BJ (cell line): ENCODE data around the gene IMP3. TPM values are rescaled to one million over a fixed set of nuclear protein-coding genes. Genes with fewer than 3 reads are reported as not detected.

ENCODE experiments used
- CTCF ChIA-PET: fragments of 350-600 bp; formaldehyde crosslinking; extraction: SDS; loops from one replicate; lab custom pipeline; 2021; ENCODE audit warnings: antibody characterized with exemption, inconsistent platforms; lab: Yijun Ruan, JAX
- POLR2A ChIA-PET: fragments of 300-600 bp; sonication (Branson Sonifier 250); formaldehyde crosslinking; extraction: SDS; loops from one replicate; lab custom pipeline; 2021; ENCODE audit warnings: antibody characterized with exemption; lab: Charles Lee
- DNase-seq: peaks from one replicate; pipeline ENCODE4 v3.0.0-alpha.2; 2011; ENCODE audit warnings: low read depth
- H3K27me3 ChIP-seq: 2 replicates; pipeline ENCODE4 v1.6.0; 2011; ENCODE audit warnings: low read length; ENCODE audit not compliant: control insufficient read depth, insufficient read depth
- H3K36me3 ChIP-seq: 2 replicates; pipeline ENCODE4 v1.5.1; 2011; ENCODE audit warnings: low read length; ENCODE audit not compliant: control insufficient read depth, insufficient read depth
- H3K4me3 ChIP-seq: 2 replicates; pipeline ENCODE4 v1.5.1; 2011; ENCODE audit warnings: low read depth, mild to moderate bottlenecking, control low read depth, low read length
- polyA plus RNA-seq: library from polyadenylated mRNA; depleted of rRNA; stranded (reverse); fragments of >200 nt; gene quantifications from 2 replicates; pipeline ENCODE4 v1.2.3, GENCODE V29; 2011
- TF ChIP-seq, protein P1 (sequence below): IDR thresholded peaks from 2 replicates; pipeline ENCODE4 v1.5.1; 2011; ENCODE audit warnings: low read depth, mild to moderate bottlenecking, control low read depth, inconsistent platforms, low read length, moderate library complexity; ENCODE audit not compliant: insufficient read depth

The IMP3 gene
- polyA plus RNA-seq, 1 experiment: 37.6 TPM

DNA sequence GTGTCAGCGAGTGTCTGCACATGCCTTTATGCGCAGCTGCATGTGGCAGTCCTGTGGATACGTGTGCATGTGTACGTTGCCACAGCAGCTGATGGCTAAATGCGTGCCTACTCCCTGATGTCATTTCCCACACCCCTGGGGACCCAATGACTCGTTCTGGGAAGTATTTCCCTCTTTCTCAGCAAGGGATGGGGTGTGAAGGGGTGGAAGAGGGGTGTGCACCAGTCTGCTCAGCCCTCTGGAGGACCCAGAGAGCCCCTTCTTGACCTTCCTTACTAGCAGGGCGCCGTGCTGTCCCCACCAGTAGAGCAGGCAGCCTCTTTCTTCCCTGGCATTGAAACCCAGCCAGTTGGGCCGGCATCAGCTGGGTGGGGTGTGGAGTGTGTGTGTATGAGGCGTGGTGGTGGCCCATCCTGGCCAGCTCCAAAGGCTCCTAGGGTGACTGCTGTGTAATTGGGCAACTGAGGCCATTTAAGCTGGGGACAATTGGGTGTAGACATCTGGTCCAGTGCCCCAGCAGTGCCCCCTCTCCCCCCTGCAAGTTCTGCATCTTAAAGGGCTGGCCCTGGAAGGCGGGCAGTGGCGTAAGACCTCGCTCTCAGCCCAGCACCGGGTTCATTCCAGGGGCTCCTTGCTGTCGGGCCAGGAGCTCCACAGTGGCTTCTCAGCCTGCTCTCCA lies 26.9 kb upstream of the IMP3 start:
- Histone ChIP-seq H3K4me3 (no peak overlapping the region), H3K36me3 (peaks cover 3% of the 10 kb centered on the region), H3K27me3 (no peaks in the 10 kb centered on the region)
- CTCF ChIA-PET: interaction anchor here (0.8 to 3.4 kb wide), 5 partner anchors 13 to 158 kb away, joined by 3 to 10 read pairs (median 3); partner anchors contain the start of genes IMP3 and SNX33
- DNase-seq: peak; percentile 98
- TF ChIP-seq, protein P1, sequence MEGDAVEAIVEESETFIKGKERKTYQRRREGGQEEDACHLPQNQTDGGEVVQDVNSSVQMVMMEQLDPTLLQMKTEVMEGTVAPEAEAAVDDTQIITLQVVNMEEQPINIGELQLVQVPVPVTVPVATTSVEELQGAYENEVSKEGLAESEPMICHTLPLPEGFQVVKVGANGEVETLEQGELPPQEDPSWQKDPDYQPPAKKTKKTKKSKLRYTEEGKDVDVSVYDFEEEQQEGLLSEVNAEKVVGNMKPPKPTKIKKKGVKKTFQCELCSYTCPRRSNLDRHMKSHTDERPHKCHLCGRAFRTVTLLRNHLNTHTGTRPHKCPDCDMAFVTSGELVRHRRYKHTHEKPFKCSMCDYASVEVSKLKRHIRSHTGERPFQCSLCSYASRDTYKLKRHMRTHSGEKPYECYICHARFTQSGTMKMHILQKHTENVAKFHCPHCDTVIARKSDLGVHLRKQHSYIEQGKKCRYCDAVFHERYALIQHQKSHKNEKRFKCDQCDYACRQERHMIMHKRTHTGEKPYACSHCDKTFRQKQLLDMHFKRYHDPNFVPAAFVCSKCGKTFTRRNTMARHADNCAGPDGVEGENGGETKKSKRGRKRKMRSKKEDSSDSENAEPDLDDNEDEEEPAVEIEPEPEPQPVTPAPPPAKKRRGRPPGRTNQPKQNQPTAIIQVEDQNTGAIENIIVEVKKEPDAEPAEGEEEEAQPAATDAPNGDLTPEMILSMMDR: no peak
- POLR2A ChIA-PET: interaction anchor here (0.5 kb wide), 1 partner anchor 20 kb away, joined by 3 read pairs; no protein-coding TSS in a partner anchor

DNA sequence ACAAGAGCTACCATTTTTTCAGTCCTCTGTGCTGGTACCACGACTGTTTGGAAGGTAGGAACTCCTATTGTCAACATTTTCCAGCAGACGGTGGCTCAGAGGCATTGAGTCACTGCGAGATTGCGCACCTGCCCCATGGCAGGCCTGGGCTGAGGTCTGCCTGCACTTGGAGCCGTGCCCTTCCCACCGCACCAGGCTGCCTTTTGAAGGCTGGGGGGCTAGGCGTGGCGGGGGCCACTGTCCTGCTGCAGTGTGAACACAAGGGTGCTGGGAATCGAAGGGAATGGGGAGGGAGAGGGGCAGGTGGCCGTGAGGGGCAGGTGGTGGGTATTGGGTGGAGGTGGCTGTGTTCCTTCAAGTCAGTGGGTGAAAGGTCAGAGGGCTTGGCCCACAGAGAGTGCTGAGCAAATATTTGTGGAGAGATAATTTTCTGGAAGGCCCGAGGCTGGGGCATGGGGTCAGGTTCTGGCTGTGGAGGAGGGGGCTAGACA lies 24.0 kb upstream of the IMP3 start:
- H3K27me3 ChIP-seq: no peaks in the 10 kb centered on the region
- no peak overlapping the region for H3K4me3 ChIP-seq
- TF ChIP-seq, protein P1: no peak
- POLR2A ChIA-PET: no interaction called here
- peaks cover 5% of the 10 kb centered on the region for H3K36me3 ChIP-seq
- DNase-seq: no peak
- CTCF ChIA-PET: no interaction called here

DNA sequence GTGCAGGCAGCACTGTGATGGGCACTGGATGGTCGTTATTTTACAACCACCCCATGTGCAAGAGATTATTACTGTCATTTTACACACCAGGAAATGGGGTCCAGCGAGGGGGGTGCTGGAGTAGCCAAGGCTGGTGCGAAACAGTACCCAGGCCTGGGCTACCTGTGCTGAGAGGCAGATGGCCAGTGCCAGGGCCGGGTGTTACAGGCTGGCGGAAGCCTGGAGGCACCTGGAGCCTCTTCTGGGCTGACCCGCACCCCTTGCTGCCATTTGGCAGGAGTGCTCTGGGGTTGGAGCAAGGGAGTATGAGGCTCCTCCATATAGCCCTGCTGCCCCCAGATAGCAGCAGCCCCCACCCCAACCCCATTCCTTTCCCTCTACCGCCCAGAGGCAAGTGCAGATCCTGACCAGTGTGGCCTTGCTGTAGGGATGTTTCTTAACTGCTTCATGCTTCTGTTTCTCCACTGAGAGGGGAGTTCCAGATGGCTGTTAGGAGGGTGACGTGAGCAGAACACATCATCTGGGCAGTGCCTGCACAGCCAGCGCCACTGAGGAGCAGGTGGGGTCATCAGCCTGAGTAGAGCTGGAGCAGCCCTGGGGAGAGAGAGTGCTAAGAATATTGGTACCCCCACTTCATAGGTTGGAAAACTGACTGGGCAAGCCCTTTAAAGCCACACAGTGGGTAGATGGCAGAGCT lies 22.9 kb upstream of the IMP3 start:
- peaks cover 8% of the 10 kb centered on the region for H3K36me3 ChIP-seq
- H3K27me3 ChIP-seq: no peaks in the 10 kb centered on the region
- TF ChIP-seq, protein P1: no peak
- ChIA-PET POLR2A (no interaction called here), CTCF (no interaction called here)
- no peak for DNase-seq
- H3K4me3 ChIP-seq: no peak overlapping the region

DNA sequence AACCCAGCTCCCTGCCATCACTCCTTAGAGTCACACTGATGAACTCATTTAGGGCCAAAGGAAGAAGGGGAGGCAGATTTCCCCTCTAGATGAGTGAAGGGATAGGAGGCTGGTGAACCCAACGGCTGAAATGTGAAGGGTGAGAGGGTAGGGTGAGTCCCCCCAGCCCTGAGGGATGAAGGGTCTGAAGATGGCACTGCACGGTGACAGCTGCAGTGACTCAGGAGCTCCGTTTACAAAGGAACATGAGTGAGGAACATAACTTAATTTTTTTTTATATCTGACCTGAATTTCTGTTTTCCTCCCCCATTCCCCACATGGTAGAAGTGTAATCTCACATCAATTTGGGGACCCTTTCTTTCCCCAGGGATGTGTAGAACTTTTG lies 21.7 kb upstream of the IMP3 start:
- Histone ChIP-seq H3K27me3 (no peaks in the 10 kb centered on the region), H3K4me3 (no peak overlapping the region), H3K36me3 (peaks cover 16% of the 10 kb centered on the region)
- DNase-seq: no peak
- POLR2A ChIA-PET: interaction anchor here (0.6 to 1.1 kb wide), 4 partner anchors 14 to 209 kb away, joined by 3 to 12 read pairs (median 7); partner anchors contain the start of gene SNX33
- TF ChIP-seq, protein P1: no peak
- CTCF ChIA-PET: interaction anchor here (1.2 to 1.5 kb wide), 3 partner anchors 11 to 14 kb away, joined by 4 to 8 read pairs (median 7); partner anchors contain the start of gene SNX33
